Brain pericyte (primary cell): Measurements from ENCODE around the gene CD38.
"Not testable (repeated sequence)": the region's sequence is repeated elsewhere in the genome, so short reads cannot be mapped to it uniquely, and the experiment has no call there.

Experiments
- DNase-seq: peaks from one replicate; pipeline ENCODE4 v3.0.0-alpha.2; 2012; ENCODE audit warnings: low read depth, low spot score

Gene CD38

GRCh38 chr4:15778289-15779241 lies at the start of gene CD38:
Gene CD38 (plus strand): TSS chr4:15778328. CDS start chr4:15778415, 87 bp downstream.
- DNase-seq: no peak

GRCh38 chr4:15729910-15730533 lies 48.1 kb upstream of the CD38 start:
- no peak for DNase-seq

GRCh38 chr4:15733061-15733460 lies 45.1 kb upstream of the CD38 start:
- not testable (repeated sequence) for DNase-seq

- DNase-seq: no peak
These were observed 42.6 kb upstream of the CD38 start for GRCh38 chr4:15735536-15735935.

GRCh38 chr4:15736514-15737050 lies 41.5 kb upstream of the CD38 start:
- no peak for DNase-seq

GRCh38 chr4:15737255-15737654 lies 40.9 kb upstream of the CD38 start:
- DNase-seq: no peak

- DNase-seq: no peak
These were observed 39.3 kb upstream of the CD38 start for GRCh38 chr4:15738877-15739276.

GRCh38 chr4:15740764-15741404 lies 37.2 kb upstream of the CD38 start:
- no peak for DNase-seq

- DNase-seq: no peak
These were observed 36.0 kb upstream of the CD38 start for GRCh38 chr4:15742083-15742582.

GRCh38 chr4:15742637-15743036 lies 35.5 kb upstream of the CD38 start:
- DNase-seq: no peak

GRCh38 chr4:15744016-15744545 lies 34.0 kb upstream of the CD38 start:
- no peak for DNase-seq

- no peak for DNase-seq
These were observed 32.0 kb upstream of the CD38 start for GRCh38 chr4:15746110-15746509.

GRCh38 chr4:15749001-15749400 lies 29.1 kb upstream of the CD38 start:
- DNase-seq: no peak

- no peak for DNase-seq
These were observed 27.0 kb upstream of the CD38 start for GRCh38 chr4:15751153-15751552.

- no peak for DNase-seq
These were observed 25.0 kb upstream of the CD38 start for GRCh38 chr4:15753081-15753480.

GRCh38 chr4:15753786-15754185 lies 24.3 kb upstream of the CD38 start:
- no peak for DNase-seq

GRCh38 chr4:15754323-15754722 lies 23.8 kb upstream of the CD38 start:
- DNase-seq: no peak

- DNase-seq: no peak
These were observed 22.6 kb upstream of the CD38 start for GRCh38 chr4:15755321-15756155.

- DNase-seq: no peak
These were observed 21.7 kb upstream of the CD38 start for GRCh38 chr4:15756361-15756861.

GRCh38 chr4:15757054-15757453 lies 21.1 kb upstream of the CD38 start:
- no peak for DNase-seq

- DNase-seq: no peak
These were observed 19.8 kb upstream of the CD38 start for GRCh38 chr4:15758294-15758693.
